Cardiac muscle cell (in vitro differentiated cells and primary cell): Measurements from ENCODE around the gene ACKR3. TPM values are rescaled to one million over a fixed set of nuclear protein-coding genes. Genes with fewer than 3 reads are reported as not detected.

Experiments
- DNase-seq, 2 donors: peaks; one replicate each; pipeline versions ENCODE4 v3.0.0 to v3.0.0-alpha.2; 2010 to 2017; ENCODE audit warnings: low read depth in 1 of 2, low spot score in 1 of 2
- H3K27ac ChIP-seq: fragments of 200-600 bp; sonication (generic); 2 replicates; pipeline ENCODE4 v1.5.1; 2016
- H3K27me3 ChIP-seq: fragments of 200-600 bp; sonication (generic); 2 replicates; pipeline ENCODE4 v1.6.0; 2016; ENCODE audit warnings: control low read depth
- H3K36me3 ChIP-seq: fragments of 200-600 bp; sonication (generic); 2 replicates; pipeline ENCODE4 v1.5.1; 2016; ENCODE audit warnings: control low read depth
- H3K4me1 ChIP-seq: fragments of 200-600 bp; sonication (generic); 2 replicates; pipeline ENCODE4 v1.8.1; 2017; ENCODE audit warnings: low read depth, mild to moderate bottlenecking, mixed run types
- H3K4me3 ChIP-seq: fragments of 200-600 bp; sonication (generic); 2 replicates; pipeline ENCODE4 v1.5.1; 2016; ENCODE audit warnings: mild to moderate bottlenecking
- H3K9me3 ChIP-seq: fragments of 200-600 bp; sonication (generic); 2 replicates; pipeline ENCODE4 v1.5.1; 2017; ENCODE audit warnings: low read depth, mild to moderate bottlenecking, control low read depth
- polyA plus RNA-seq: library from polyadenylated mRNA; unstranded; fragments of >200 nt; fragmentation: Nextera tagmentation; extraction: Ambion mirVana; gene quantifications from 2 replicates; pipeline ENCODE4 v1.2.1, GENCODE V29; 2016
- total RNA-seq: library from RNA; depleted of rRNA; stranded (reverse); fragments of >200 nt; gene quantifications from 2 replicates; pipeline ENCODE4 v1.2.3, GENCODE V29; 2016
- TF ChIP-seq, protein P1 (sequence below): IDR thresholded peaks from 2 replicates; pipeline ENCODE4 v1.5.1; 2012; ENCODE audit warnings: low read depth, mild to moderate bottlenecking, low read length

The ACKR3 gene
- total and polyA plus RNA-seq, 2 experiments from 2014 or later: 2.5 to 5.7 TPM

DNA sequence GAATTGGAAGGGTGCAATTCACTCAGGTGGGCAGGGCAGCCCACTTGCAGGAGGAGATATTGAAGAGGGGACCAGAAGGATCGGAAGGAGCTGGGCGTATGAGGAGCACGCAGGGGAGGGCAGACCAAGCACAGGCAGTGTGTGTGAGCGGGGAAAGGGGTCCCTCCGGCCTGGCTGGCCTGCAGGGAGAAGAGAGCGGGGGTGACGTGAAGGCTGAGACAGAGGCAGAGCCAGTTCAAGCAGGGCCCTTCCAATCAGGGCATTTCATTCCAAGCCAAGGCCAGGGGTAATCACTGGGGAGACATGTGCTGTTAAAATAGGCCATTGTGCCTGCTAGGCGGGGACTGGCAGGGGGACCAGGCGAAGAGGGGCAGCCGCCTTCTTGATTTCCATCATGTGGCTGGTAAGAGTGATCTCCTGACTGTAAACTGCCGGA is 62.2 kb downstream of the ACKR3 start:
- Histone ChIP-seq H3K4me1 (peaks cover 4% of the 10 kb centered on the region), H3K36me3 (no peaks in the 10 kb centered on the region), H3K27ac (no peak overlapping the region), H3K9me3 (no peaks in the 10 kb centered on the region), H3K27me3 (no peaks in the 10 kb centered on the region), H3K4me3 (no peak overlapping the region)
- TF ChIP-seq, protein P1, sequence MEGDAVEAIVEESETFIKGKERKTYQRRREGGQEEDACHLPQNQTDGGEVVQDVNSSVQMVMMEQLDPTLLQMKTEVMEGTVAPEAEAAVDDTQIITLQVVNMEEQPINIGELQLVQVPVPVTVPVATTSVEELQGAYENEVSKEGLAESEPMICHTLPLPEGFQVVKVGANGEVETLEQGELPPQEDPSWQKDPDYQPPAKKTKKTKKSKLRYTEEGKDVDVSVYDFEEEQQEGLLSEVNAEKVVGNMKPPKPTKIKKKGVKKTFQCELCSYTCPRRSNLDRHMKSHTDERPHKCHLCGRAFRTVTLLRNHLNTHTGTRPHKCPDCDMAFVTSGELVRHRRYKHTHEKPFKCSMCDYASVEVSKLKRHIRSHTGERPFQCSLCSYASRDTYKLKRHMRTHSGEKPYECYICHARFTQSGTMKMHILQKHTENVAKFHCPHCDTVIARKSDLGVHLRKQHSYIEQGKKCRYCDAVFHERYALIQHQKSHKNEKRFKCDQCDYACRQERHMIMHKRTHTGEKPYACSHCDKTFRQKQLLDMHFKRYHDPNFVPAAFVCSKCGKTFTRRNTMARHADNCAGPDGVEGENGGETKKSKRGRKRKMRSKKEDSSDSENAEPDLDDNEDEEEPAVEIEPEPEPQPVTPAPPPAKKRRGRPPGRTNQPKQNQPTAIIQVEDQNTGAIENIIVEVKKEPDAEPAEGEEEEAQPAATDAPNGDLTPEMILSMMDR: no peak
- DNase-seq: no peak
